A673 (cell line): Measurements from ENCODE around the gene STAG1.

ENCODE experiments used
- CTCF ChIP-seq: fragments of 300-800, 200-600 bp; sonication (generic); conservative IDR thresholded peaks from 2 replicates; pipeline ENCODE4 v1.5.1; 2017; ENCODE audit warnings: low read depth, mild to moderate bottlenecking, antibody characterized with exemption, low read length, moderate library complexity, mixed read lengths
- EZH2 ChIP-seq: fragments of 200-600 bp; sonication (generic); IDR thresholded peaks from 2 replicates; pipeline ENCODE4 v1.6.1; 2017; ENCODE audit warnings: borderline replicate concordance, low read depth, mild to moderate bottlenecking, mixed read lengths, antibody characterized with exemption, low read length; ENCODE audit not compliant: poor library complexity, severe bottlenecking

- TF ChIP-seq CTCF (no peak), EZH2 (no peak)
Observed at GRCh38 chr3:136634821-136635220, 117.4 kb downstream of the STAG1 start.
